HCT116 (cell line): Measurements from ENCODE around the gene TYW1B. TPM values are rescaled to one million over a fixed set of nuclear protein-coding genes. Genes with fewer than 3 reads are reported as not detected.
A peak's percentile ranks its signal among the peaks of the same experiment; 100 is the strongest.
"Not testable (repeated sequence)": the region's sequence is repeated elsewhere in the genome, so short reads cannot be mapped to it uniquely, and the experiment has no call there.

Source experiments
- ATAC-seq: fragments of 200-7000 bp; cut with Tn5 transposase; 2 replicates; pipeline ENCODE4 v1.9.1; 2020; ENCODE audit warnings: mild to moderate bottlenecking, moderate library complexity
- BruUV-seq: library from RNA; stranded (reverse); fragments of 400-500 nt; replicated peaks from 2 replicates; lab custom pipeline; 2021; lab: Mats Ljungman, UMichigan
- CTCF ChIA-PET: fragments of 300-600 bp; sonication (Branson Sonifier 250); formaldehyde crosslinking; loops from one replicate; lab custom pipeline; 2021; ENCODE audit warnings: antibody characterized with exemption; lab: Charles Lee
- POLR2A ChIA-PET: fragments of 300-600, 350-600 bp; sonication (Branson Sonifier 250); formaldehyde crosslinking; loops from one replicate; lab custom pipeline; 2021; ENCODE audit warnings: antibody characterized with exemption; lab: Charles Lee
- RAD21 ChIA-PET, 2 experiments: fragments of 300-600 bp; sonication (Branson Sonifier 250); formaldehyde crosslinking; loops; one replicate each; lab custom pipeline; 2023; ENCODE audit warnings: low total read pairs in 2 of 2; ENCODE audit not compliant: uncharacterized antibody in 2 of 2, unreplicated experiment in 2 of 2, low non-redundant PET in 1 of 2; lab: Charles Lee
- DNase-seq: peaks from one replicate; pipeline ENCODE4 v3.0.0-alpha.2; 2010; ENCODE audit warnings: low read depth, low spot score
- H2AFZ ChIP-seq: fragments of 200-600 bp; shearing (Covaris generic), sonication (generic); 2 replicates; pipeline ENCODE4 v1.6.1; 2017; ENCODE audit warnings: low read depth, mixed run types, mixed read lengths, antibody characterized with exemption, low read length; ENCODE audit not compliant: poor library complexity, severe bottlenecking
- H3K27ac ChIP-seq: 2 replicates; pipeline ENCODE4 v1.5.1; 2012; ENCODE audit warnings: low read depth, low read length
- H3K27me3 ChIP-seq: fragments of 200-600 bp; sonication (generic); 2 replicates; pipeline ENCODE4 v1.6.1; 2016; ENCODE audit warnings: mixed run types, low read length, mixed read lengths; ENCODE audit not compliant: insufficient read depth
- H3K36me3 ChIP-seq, 2 experiments: fragments of 200-500 bp in 1 of 2; fragments of 200-600 bp in 1 of 2; sonication (Bioruptor generic) in 1 of 2; sonication (generic) in 1 of 2; 2 replicates each; pipeline versions ENCODE4 v1.5.1 to v1.6.1; 2014 to 2016; ENCODE audit warnings: low read length in 2 of 2, inconsistent platforms in 1 of 2, mixed read lengths in 1 of 2, mixed run types in 1 of 2; ENCODE audit not compliant: insufficient read depth in 2 of 2, control insufficient read depth in 1 of 2
- H3K4me1 ChIP-seq, 2 experiments: fragments of 200-600 bp in 1 of 2; sonication (generic) in 1 of 2; 2 replicates each; pipeline versions ENCODE4 v1.5.1 to v1.6.1; 2012 to 2017; ENCODE audit warnings: low read length in 2 of 2, inconsistent platforms in 1 of 2, mild to moderate bottlenecking in 1 of 2, mixed read lengths in 1 of 2, mixed run types in 1 of 2, moderate library complexity in 1 of 2; ENCODE audit not compliant: insufficient read depth in 2 of 2, control insufficient read depth in 1 of 2
- H3K4me2 ChIP-seq: fragments of 200-600 bp; sonication (generic); 2 replicates; pipeline ENCODE4 v1.6.1; 2017; ENCODE audit warnings: mixed run types, low read length, mixed read lengths
- H3K4me3 ChIP-seq, 2 experiments: fragments of 200-600 bp in 1 of 2; sonication (generic) in 1 of 2; replicated peaks in 1 of 2; 2 replicates each; pipeline ENCODE4 v1.5.1; 2011 to 2016; ENCODE audit warnings: low read length in 2 of 2, control low read depth in 1 of 2, low read depth in 1 of 2, mild to moderate bottlenecking in 1 of 2, mixed read lengths in 1 of 2, mixed run types in 1 of 2
- H3K79me2 ChIP-seq: fragments of 200-600 bp; sonication (generic); 2 replicates; pipeline ENCODE4 v1.6.1; 2017; ENCODE audit warnings: mild to moderate bottlenecking, mixed run types, low read length, moderate library complexity, mixed read lengths; ENCODE audit not compliant: insufficient read depth
- H3K9ac ChIP-seq: fragments of 200-600 bp; sonication (generic); 2 replicates; pipeline ENCODE4 v1.6.1; 2016; ENCODE audit warnings: low read length, mixed read lengths
- H3K9me2 ChIP-seq: fragments of 200-600 bp; sonication (generic), shearing (Covaris generic); 2 replicates; pipeline ENCODE4 v1.6.1; 2017; ENCODE audit warnings: mixed run types, mild to moderate bottlenecking, moderate library complexity; ENCODE audit not compliant: insufficient read depth
- H3K9me3 ChIP-seq, 2 experiments: fragments of 200-500 bp in 1 of 2; fragments of 200-600 bp in 1 of 2; sonication (Bioruptor generic) in 1 of 2; sonication (generic) in 1 of 2; 2 replicates each; pipeline ENCODE4 v1.6.1; 2014 to 2017; ENCODE audit warnings: low read length in 2 of 2, mixed read lengths in 2 of 2, inconsistent platforms in 1 of 2, low read depth in 1 of 2, mild to moderate bottlenecking in 1 of 2, mixed run types in 1 of 2, moderate library complexity in 1 of 2; ENCODE audit not compliant: control insufficient read depth in 1 of 2, insufficient read depth in 1 of 2
- H4K20me1 ChIP-seq: fragments of 200-600 bp; sonication (generic), shearing (Covaris generic); 2 replicates; pipeline ENCODE4 v1.6.1; 2017; ENCODE audit warnings: mixed run types, mild to moderate bottlenecking, moderate library complexity; ENCODE audit not compliant: insufficient read depth
- CEBPB ChIP-seq: IDR thresholded peaks from 2 replicates; pipeline ENCODE4 v1.6.1; 2012; ENCODE audit warnings: low read depth
- EZH2phosphoT487 ChIP-seq: fragments of 200-600 bp; IDR thresholded peaks from 2 replicates; pipeline ENCODE4 v1.6.1; 2018; ENCODE audit warnings: antibody characterized with exemption, borderline replicate concordance
- RAD21 ChIP-seq: IDR thresholded peaks from 2 replicates; pipeline ENCODE4 v1.6.1; 2012; ENCODE audit warnings: low read depth, mild to moderate bottlenecking
- SP1 ChIP-seq: IDR thresholded peaks from 2 replicates; pipeline ENCODE4 v1.6.1; 2012; ENCODE audit warnings: low read depth
- intact Hi-C: fragments of 100-400 bp; cut with micrococcal nuclease; formaldehyde crosslinking; loops from 2 replicates; pipeline ENCODE4 v1.10.0; 2022
- total RNA-seq: library from RNA; stranded (reverse); gene quantifications from one replicate; pipeline ENCODE4 v1.2.1, GENCODE V29; 2021; ENCODE audit not compliant: unreplicated experiment
- TF ChIP-seq, protein P1 (sequence below), 3 experiments: fragments of 200-600 bp in 1 of 3; sonication (generic) in 1 of 3; IDR thresholded peaks in 2 of 3; conservative IDR thresholded peaks in 1 of 3; 2 replicates each; pipeline ENCODE4 v1.5.1; 2012 to 2017; ENCODE audit warnings: low read depth in 2 of 3, low read length in 2 of 3, antibody characterized with exemption in 1 of 3, borderline replicate concordance in 1 of 3, control low read depth in 1 of 3, mild to moderate bottlenecking in 1 of 3, mixed read lengths in 1 of 3, mixed run types in 1 of 3, moderate library complexity in 1 of 3; ENCODE audit not compliant: insufficient read depth in 1 of 3
- TF ChIP-seq, protein P2 (sequence below): IDR thresholded peaks from 2 replicates; pipeline ENCODE4 v1.6.1; 2011; ENCODE audit warnings: mild to moderate bottlenecking, low read length, moderate library complexity; ENCODE audit not compliant: insufficient replicate concordance; ENCODE audit errors: extremely low read depth

TYW1B gene
- total RNA-seq, 1 experiment from 2014 or later, result 2.4 TPM

DNA sequence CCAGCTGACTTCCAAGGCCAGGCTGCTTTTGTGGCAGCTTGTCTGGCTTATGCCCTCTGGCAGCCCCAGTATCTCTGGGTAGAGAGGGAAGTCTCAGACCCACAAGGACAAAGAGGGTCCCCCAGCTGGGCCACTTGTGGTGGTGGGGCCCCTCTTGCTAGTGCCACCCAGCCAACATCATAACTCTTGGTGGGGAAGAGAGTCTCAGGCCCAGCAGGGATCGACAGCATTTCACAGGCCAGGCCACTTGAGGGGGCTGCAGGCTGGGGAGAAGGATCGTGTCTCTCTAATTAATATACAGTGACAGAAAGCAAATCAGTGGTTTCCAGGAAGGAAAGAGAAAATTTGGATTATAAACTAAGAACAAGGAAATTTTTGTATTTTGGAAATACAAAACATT, 76.0 kb downstream of the TYW1B start:
- no peaks in the 10 kb centered on the region for H3K36me3 ChIP-seq
- H3K9me2 ChIP-seq, result no peaks in the 10 kb centered on the region
- no peak overlapping the region for H3K9ac ChIP-seq
- ChIA-PET POLR2A (no interaction called here), RAD21 (no interaction called here), CTCF (no interaction called here)
- BruUV-seq, result no TSS peak
- no peaks in the 10 kb centered on the region for H3K79me2 ChIP-seq
- no peaks in the 10 kb centered on the region for H3K9me3 ChIP-seq
- no peaks in the 10 kb centered on the region for H4K20me1 ChIP-seq
- TF ChIP-seq EZH2phosphoT487 (no peak), RAD21 (peak; percentile 45; the same call in 1 of the 2 replicates)
- TF ChIP-seq, protein P1, sequence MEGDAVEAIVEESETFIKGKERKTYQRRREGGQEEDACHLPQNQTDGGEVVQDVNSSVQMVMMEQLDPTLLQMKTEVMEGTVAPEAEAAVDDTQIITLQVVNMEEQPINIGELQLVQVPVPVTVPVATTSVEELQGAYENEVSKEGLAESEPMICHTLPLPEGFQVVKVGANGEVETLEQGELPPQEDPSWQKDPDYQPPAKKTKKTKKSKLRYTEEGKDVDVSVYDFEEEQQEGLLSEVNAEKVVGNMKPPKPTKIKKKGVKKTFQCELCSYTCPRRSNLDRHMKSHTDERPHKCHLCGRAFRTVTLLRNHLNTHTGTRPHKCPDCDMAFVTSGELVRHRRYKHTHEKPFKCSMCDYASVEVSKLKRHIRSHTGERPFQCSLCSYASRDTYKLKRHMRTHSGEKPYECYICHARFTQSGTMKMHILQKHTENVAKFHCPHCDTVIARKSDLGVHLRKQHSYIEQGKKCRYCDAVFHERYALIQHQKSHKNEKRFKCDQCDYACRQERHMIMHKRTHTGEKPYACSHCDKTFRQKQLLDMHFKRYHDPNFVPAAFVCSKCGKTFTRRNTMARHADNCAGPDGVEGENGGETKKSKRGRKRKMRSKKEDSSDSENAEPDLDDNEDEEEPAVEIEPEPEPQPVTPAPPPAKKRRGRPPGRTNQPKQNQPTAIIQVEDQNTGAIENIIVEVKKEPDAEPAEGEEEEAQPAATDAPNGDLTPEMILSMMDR (IDR thresholded peaks at IDR 0.05 in 2 of 3, conservative IDR thresholded peaks at IDR 0.05 in 1 of 3; ENCODE audit: borderline replicate concordance in 1 of 3, insufficient read depth in 1 of 3, low read depth in 2 of 3, low read length in 2 of 3), result peak in 2 of 3 experiments; percentile 23 to 40; a peak in 3 of 6 replicates
- H3K27ac ChIP-seq, result no peak overlapping the region
- ATAC-seq (0 out of 2 replicates have a peak, but pooled peaks have one; percentile 49), DNase-seq (no peak)
- no peaks in the 10 kb centered on the region for H3K27me3 ChIP-seq
- no peak overlapping the region for H3K4me3 ChIP-seq
- H3K4me2 ChIP-seq, result no peak overlapping the region
- no peak overlapping the region for H2AFZ ChIP-seq
- no peaks in the 10 kb centered on the region for H3K4me1 ChIP-seq
- intact Hi-C loops, result no loop called here

DNA sequence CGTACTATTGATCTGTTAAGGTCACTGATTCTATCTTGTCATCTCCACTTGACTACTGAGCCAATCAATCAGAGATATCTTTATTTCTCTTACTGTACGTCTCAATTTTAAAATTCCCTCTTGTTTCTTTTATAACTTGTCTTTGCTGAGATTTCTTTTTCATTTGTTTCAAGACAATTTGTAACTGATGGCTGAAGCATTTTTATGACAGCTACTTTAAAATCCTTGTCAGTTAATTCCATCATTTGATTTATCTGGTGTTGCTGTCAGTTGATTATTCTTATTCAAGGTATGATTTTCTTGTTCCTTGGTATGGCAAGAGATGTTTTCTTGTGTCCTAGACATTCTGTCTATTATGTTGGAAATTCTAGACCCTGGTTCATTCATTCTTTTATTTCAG, 76.6 kb downstream of the TYW1B start:
- Histone ChIP-seq H3K27ac (no peak overlapping the region), H3K9me3 (no peaks in the 10 kb centered on the region), H3K27me3 (no peaks in the 10 kb centered on the region), H3K36me3 (no peaks in the 10 kb centered on the region)
- TF ChIP-seq SP1 (no peak), CEBPB (no peak)
- TF ChIP-seq, protein P2, sequence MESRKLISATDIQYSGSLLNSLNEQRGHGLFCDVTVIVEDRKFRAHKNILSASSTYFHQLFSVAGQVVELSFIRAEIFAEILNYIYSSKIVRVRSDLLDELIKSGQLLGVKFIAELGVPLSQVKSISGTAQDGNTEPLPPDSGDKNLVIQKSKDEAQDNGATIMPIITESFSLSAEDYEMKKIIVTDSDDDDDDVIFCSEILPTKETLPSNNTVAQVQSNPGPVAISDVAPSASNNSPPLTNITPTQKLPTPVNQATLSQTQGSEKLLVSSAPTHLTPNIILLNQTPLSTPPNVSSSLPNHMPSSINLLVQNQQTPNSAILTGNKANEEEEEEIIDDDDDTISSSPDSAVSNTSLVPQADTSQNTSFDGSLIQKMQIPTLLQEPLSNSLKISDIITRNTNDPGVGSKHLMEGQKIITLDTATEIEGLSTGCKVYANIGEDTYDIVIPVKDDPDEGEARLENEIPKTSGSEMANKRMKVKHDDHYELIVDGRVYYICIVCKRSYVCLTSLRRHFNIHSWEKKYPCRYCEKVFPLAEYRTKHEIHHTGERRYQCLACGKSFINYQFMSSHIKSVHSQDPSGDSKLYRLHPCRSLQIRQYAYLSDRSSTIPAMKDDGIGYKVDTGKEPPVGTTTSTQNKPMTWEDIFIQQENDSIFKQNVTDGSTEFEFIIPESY, result no peak
- TF ChIP-seq, all 23 proteins: peak for 0
- Histone ChIP-seq H3K9me2 (no peaks in the 10 kb centered on the region), H4K20me1 (no peaks in the 10 kb centered on the region), H3K4me2 (no peak overlapping the region), H2AFZ (no peak overlapping the region), H3K79me2 (no peaks in the 10 kb centered on the region), H3K4me1 (no peaks in the 10 kb centered on the region), H3K9ac (no peak overlapping the region), H3K4me3 (no peak overlapping the region)
- DNase-seq (no peak), ATAC-seq (no peak)
- RAD21 ChIA-PET, result no interaction called here
- POLR2A ChIA-PET, result no interaction called here
- CTCF ChIA-PET, result no interaction called here
- intact Hi-C loops, result no loop called here
- no TSS peak for BruUV-seq

DNA sequence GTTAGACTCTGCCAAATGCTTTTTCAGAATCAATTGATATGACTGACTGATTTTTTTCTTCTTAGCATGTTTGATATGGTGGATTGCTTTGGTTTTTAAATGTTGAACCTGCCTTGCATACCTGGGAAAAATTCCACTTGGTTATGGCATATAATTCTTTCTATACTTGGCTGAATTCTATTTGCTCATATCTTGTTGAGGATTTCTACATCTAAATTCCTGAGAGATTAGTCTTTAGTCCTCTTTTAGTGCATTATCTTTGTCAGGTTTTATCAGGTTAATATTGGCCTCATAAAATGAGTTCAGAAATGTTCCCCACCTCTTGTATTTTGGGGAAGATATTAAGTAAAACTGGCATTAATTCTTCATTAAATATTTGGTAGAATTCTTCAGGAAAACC, 79.4 kb downstream of the TYW1B start:
- intact Hi-C loops, result not testable (repeated sequence)

More for the DNA sequence above, 79.4 kb downstream of the TYW1B start:
- H3K27me3 ChIP-seq, H2AFZ ChIP-seq, H3K4me3 ChIP-seq, H3K9ac ChIP-seq, BruUV-seq, H3K27ac ChIP-seq, H3K4me2 ChIP-seq, H3K36me3 ChIP-seq, POLR2A ChIA-PET, H3K9me3 ChIP-seq, H3K9me2 ChIP-seq, ATAC-seq, CTCF ChIA-PET, H4K20me1 ChIP-seq, DNase-seq, H3K79me2 ChIP-seq, RAD21 ChIA-PET, H3K4me1 ChIP-seq: not testable (repeated sequence)
